Inflammatory macrophage treated with lipopolysaccharide for 4 hours (primary cell): ENCODE data around the gene SMIM35.
"Not testable (repeated sequence)": the region's sequence is repeated elsewhere in the genome, so short reads cannot be mapped to it uniquely, and the experiment has no call there.

ENCODE experiments used
- DNase-seq: peaks from one replicate; pipeline ENCODE4 v3.0.0-alpha.2; 2020

The SMIM35 gene

DNA sequence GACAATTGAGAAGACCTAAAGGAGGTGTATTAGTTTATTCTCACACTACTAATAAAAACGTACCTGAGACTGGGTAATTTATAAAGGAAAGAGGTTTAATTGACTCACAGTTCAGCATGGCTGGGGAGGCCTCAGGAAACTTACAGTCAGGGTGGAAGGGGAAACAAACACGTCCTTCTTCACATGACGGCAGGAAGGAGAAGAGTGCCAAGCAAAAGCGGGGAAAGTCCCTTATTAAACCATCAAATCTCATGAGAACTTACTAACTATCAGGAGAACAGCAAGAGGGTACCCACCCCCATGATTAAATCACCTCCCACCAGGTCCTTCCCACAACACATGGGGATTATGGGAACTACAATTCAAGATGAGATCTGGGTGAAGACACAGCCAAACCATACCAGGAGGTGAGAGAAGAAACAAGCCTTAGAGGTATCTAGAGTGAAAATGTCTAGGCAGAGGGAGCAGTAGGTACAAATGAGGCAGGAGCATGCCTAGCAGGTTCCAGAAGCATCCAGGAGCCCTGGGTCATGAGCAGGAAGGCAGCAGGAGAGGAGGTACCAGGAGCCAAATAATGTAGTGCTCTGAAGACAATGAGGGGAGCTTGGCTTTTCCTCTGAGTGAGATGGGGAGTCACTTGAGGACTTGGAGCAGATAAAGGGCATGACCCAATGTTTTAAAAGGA lies 69.0 kb downstream of the SMIM35 start:
- no peak for DNase-seq

DNA sequence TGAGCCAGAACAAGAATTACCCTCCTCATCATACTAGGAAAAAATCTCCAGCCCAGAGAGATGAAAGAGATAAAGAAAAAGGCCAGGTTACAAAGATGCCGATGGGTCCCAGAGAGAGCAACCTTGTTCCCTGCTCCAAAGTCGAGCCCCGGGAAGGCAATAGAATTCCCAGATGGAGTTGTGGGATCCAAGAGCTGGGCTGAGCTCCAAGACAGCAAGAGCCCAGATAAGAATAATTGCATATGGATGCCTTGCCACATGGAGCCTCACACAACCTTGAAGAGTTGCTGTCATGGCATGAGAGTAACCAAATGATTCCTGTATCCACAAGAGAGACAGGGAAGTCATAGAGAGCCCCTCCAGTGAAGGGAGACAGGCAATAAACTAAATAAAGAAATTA lies 69.7 kb downstream of the SMIM35 start:
- no peak for DNase-seq

DNA sequence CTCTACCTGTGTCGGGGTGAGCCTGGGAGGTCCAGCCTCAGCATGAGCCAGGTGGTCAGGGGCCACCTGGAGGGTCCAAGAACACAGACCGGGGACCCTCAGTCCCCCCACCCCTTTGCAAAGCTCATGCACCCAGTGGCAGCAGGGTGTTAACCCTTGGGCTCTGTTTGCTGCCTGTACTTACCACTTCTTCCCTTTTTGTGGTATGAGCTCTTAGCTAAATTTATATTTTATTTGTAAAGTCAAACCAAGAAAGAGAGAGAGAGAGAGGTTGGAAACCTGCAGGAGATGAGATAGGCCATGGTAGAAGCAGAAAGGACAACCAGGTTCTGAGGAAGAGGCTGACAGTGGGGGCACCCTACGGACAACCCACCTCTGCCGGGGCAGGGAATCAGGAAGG lies 70.7 kb downstream of the SMIM35 start:
- DNase-seq, result no peak

DNA sequence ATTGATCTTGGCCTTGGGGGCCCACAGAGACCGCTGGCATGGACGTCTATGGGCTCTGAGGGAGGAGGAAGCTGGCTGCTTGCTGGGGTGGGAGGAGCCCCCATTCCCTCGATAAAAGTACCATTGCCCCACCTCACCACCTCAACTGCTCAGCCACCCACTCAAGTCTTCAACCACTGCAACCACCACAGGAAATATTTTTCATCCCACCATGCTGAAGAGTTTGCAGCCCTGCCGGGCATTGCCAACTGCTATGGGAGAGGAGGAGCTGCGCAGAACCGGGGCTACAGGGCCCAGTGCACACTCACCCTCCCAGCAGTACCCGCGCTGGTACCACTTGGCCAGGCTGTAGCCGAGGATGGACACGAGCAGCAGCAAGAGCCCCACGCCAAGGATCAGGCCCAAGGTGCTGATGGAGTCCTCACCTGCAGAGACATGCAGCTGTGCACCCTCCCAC lies 71.3 kb downstream of the SMIM35 start:
- no peak for DNase-seq

DNA sequence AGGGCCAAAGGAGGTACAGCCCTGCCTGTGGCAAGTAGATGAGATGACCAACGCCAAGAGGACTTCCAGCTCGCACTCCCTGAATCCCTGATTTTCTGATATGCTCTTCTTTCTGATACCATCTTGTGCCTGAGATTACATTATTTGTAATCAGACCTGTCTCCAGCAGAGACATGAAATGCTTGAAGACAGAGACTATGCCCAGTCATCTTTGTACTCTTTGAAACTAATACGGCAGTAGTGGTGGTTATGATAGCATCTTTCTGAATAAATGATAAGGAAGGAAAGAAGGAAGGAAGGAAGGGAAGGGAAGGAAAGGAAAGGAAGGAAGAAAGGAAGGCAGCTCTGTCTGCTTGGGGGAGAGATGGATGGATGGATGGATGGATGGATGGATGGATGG lies 72.7 kb downstream of the SMIM35 start:
- no peak for DNase-seq

DNA sequence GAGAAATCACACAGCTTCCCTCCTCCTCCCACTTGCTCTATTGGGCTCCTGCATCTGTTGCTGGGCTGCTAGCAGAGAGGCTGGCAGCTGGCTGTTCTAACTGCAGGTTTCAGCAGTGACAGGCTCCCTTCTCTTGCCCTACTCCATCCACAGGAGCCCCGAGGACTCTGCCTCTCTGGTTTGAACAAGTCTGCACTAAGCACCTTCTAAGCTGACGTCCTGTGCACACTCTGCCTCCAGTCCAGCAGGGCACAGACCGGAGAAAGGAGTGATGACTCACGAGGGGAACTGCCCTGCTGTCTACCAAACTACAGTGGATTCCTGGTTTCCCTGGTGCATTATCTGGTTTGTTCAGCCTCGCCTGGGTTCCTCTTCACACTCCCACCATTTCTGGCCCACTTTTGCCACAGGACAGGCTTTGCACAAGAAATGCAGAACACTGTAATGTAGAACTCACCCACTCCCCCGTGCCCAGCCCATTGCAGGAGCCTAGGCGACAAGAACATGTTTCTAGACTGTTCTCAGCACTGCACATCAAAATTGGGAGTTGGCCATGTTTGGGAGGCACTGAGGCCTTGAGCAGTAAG lies 74.6 kb downstream of the SMIM35 start:
- peak; percentile 93 for DNase-seq

DNA sequence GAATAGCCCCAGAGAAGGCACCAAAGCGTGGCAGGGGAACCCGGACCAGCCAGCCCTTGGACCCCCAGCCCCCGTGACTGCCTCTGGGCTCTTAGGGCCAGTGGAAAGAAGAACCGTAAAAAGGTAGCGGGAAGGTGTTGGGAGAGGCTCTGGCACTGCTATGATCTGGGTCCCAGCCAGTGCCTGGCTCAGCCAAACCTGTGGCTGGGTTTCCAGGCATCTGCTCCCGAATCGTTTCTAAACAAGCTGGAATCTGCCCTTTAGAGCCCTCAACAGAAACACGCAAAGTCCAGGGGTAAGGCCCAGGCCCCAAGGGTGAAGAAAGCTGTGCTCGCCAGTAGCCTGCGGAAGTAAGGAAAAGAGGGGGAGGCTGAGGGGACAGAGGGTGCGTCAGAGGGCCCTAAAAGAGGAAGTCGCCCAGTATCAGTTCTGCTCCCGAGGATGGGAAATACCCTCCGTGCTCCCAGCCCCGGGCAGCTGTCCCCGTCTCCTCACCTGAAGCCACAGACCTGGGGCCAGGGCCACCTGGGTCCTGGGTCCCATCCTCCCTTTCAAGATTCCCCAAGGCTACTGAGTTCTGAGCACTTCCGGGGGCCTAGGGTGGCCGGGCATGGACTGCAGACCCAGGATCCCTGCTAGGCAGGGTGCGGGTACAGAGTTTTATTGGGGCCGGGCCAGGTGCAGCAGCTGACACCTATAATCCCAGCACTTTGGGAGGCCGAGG lies 75.9 kb downstream of the SMIM35 start:
- peak; percentile 98 for DNase-seq

DNA sequence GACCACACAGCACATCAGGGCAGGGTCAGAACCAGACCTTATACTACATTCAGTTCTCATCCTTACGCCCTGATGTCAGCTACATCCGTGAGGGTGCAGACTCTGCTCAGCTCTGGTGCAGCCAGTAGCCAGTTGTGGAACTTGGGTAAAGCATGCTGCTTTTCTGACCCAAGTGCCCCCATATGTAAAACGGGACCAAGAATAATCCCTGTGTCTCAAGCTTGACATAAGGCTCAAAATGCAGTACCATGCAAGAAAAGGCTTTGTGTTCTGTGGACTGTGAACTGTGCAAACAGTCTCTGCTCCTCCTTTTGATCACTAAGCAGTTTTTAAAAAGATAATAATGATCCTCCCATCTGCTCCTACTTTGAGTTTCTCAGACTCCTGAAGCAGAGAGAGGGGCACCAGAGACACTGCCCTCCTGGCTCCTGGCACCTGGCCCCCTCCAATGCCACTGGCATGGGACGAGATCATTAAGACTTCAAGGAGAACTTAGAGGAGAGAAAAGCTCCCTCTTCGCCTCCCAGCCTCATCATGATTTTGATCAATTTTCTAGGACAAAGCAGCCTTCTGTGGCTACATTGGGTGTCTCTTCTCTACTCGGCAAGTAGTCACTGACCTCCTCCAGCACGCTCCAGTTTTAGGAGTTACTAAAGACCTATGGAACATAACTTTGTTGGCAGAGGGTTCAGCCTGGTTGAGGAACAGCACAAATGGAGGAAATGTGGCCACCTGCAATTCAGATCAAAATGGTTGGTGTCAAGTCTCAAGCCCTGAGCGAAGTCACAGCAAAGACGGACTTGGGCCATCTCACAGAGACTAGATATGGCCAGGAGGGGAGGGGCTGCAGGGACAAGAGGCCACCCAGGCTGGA lies 76.7 kb downstream of the SMIM35 start:
- no peak for DNase-seq

DNA sequence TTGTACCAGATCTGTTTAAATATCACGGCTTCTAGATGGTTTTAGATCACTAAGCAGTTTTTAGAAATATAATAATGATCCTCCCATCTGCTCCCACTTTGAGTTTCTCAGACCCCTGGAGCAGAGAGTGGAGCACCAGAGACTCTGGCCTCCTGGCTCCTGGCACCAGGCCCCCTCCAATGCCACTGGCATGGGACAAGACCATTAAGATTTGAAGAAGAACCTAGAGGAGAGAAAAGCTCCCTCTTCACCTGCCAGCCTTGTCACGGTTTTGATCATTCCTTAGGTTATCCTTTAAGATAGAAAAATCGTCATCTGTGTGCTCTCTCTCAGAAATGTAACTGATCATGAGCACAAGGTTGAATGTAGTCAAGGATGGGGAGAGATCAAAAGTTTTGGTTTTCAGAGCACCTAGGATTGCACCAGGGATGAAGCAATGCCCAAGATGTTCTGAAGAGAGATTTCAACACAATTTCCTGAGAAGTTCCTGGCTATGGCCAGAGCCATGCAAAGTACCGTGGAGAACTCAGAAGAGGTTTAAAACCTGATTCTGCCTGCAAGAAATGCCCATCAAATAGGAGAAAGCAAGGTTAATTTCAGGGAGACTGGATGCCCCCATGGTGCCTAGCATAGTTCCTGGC lies 78.4 kb downstream of the SMIM35 start:
- DNase-seq, result peak; percentile 60

DNA sequence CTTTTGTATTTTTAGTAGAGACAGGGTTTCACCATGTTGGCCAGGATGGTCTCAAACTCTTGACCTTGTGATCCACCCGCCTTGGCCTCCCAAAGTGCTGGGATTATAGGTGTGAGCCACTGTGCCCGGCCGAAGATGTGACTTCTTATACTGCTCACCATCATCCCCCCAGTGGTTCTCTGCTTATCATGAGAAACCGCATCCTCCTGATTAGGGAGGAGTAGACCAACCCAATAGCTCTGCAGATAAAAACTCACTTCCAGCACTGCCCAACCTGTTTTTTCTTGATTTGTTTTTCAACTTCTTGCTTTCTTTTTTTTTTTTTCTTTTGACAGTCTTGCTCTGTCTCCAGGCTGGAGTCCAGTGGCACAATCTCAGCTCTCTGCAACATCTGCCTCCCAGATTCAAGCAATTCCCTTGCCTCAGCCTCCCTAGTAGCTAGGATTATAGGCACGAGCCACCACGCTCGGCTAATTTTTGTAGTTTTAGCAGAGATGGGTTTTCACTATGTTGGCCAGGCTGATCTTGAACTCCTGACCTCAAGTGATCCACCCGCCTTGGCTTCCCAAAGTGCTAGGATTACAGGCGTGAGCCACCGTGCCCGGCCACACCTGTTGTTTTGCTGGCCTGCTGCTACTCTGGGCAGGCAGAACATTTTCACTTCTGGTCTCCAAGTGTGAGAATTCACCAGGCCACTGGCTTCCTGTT lies 79.0 kb downstream of the SMIM35 start:
- DNase-seq, result not testable (repeated sequence)

DNA sequence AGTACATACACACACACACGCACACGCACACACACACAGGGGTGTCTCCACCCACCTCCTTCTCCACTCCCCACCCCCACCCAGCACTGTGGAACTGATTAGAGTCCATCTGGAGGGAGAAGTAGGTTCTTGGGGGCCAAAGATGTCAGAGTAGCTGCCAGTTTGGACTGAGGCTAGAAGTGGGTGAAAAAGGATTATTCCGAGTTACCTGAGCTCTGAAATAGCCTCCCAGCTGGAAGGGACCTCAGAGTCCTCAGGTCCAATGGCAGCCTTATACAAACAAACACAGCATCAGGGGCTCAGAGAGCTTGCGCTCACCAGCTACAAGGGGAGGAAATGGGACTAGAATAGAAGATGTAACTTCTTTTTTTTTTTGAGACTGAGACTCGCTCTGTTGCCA lies 79.7 kb downstream of the SMIM35 start:
- DNase-seq, result no peak

DNA sequence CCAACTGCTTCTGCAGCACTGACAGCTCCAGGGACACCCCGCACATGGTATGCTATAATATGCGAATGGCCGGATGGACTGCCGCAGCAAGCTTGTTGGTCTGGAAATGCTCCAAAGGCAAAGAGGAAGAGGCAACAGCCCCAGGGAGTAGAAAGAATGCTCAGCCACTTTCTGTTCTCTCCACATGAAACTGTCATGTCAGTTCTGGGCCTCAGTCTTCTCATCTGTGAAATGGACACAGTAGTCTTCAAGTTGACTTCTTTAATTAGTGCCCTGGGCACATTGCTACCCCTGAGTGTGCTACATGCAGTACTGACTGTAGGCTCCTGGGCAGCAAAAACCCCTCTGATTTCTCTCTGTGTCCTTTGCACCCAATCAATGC lies 80.6 kb downstream of the SMIM35 start:
- DNase-seq, result no peak

DNA sequence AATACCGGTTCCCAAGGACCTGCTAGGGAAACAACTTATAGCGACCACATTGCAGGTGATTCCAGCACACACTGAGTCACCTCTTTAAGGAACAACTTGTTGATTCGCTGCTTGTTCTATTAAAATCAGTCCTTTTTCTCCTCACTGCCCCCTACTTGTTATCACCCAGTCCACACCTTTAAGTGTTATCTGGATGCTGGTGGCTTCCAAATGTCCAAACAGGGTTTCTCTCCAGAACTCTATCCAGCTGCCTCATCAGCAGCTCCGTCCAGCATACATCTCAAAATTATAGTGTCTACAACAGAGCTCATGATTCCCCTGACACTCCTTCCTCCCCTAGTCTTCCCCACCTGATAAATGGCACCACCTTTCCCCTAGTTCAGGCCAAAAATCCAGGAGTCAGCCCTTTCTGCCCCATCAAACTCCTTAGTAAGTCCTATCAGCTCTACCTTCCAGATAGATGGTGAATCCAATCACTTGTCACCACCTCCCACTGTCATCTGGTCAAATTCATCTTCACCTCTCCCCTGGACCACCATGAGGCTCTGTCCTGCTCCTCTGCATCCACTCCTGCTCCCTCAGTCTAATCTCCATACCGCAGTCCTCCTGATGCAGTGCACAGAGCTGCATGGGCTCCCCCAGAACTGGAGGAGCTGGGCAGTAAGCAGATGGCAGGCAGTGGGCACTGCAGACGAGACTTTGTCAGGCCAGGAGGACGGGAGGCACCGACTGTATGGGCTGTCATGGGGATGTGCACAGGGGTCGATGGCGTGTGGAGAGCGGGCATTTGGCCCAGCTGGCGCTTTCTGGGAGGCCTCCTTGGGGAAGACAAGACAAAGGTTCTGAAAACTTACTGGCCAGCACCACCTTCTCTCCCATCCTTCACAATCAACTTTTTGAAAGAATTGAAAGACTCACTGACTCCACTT lies 81.3 kb downstream of the SMIM35 start:
- DNase-seq, result no peak

DNA sequence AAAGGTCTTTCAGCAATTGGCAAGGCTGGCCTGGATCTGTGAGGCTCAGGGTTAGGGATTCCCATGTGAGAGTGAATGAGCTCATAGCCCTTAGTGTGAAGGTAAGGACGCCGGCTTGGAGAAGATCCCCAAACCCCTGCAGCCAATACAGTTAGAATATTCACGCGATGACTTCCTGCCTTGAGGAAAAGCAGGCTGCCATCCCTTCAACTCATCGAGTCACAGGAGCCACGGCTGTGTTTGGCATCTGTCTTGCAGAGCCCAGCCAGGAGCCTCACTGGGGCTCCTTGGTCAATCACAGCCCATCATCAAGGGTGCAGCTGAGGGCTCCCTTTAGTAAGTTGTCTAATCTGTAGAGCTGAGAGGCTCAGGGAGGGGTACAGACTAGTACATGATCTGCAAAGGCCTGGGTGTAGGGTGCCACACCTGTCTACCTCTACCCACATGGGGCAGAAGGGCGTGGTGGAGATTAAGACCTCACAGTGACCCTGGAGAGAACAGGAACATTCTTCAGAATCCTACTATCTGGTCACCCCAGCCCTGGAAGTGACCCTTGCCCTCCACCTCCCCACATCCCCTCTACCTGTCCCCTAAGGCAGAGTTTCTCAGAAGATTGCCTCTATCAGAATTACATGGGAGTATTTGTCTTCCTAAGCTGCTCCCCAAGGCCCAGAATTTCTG lies 82.1 kb downstream of the SMIM35 start:
- no peak for DNase-seq

DNA sequence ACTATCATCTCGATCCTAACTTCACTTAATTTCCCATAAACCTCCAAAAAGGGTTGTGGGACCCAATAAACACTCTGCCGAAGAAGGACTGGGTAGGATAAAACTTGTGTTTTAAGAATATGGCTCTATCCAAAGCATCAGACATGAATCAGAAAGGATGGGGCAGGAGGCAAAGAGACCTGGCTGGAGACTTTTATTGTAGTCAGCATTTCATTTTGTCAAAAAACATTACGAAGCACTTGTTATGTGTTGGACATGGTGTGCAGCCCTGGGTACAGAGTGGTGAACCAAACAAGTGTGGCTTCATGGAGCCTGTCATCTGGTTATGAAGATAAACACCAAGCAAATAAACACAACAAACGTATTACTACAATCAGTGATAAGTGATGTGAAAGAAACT lies 83.3 kb downstream of the SMIM35 start:
- no peak for DNase-seq

DNA sequence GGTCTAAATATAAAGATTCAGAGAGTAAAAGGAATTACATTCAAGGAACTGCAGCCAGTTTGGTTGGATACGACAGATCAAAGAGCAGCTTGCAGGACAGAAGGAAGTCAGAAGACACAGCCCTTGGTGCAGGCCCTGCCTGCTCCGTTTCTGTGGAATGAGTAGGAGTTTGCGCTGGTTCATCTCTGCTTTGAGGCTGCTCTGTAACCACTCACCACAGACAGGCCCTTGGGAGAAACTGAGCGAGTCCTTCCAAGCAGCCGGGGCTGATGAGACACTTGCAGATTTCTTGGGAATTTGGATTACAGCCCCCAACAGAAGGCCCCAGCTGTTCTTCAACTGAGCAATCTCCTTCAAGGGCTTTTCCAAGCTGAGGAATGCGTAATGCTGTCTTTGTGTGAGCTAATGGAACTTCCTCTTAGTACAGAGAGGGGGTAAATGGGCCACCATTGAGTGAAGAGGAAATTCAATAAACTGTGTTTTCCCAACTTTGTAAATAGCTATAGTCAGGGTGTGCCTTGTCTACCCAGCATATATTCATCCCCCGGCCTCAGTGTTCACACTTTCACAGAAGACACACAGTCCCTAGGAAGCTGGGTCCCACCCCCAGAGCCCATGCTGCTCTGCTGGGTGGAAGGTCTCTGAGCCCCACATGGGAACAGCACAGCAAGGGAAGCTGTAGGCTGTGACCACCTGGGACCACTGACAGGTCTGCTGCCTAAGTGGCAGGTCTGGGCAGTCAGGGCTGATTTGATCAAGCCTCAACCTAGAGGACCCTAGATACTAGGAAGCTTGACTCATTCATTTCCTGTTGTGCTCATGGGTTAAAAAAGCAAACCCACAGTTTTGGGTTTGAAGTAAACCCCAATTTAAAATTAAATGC lies 84.0 kb downstream of the SMIM35 start:
- DNase-seq, result peak; percentile 98

DNA sequence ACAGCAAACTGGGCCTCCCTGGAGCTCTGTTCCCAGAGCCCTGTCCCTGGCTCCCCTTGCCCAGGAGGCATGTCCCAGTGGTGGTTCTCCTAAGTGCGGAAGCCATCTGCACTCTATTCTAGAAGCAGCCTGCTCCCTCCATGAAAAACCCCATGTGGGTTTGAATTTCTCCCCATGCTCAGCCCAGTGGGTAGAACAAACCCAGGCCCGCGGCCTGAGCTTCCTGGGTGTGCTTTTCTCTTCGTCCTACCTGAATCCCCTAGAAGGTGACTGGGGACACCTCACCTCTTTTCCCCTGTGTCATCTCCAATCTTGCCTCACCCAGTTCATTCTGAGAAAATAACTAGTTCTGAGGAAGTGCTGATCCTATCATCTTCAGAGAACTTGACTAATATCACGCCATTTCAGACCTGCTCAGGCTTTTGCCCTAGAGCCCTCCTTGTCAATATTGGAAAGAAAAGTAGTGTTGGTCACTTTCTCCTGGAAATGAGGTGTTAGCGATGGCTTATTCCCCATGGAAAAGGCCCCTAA lies 84.7 kb downstream of the SMIM35 start:
- DNase-seq, result peak; percentile 64

DNA sequence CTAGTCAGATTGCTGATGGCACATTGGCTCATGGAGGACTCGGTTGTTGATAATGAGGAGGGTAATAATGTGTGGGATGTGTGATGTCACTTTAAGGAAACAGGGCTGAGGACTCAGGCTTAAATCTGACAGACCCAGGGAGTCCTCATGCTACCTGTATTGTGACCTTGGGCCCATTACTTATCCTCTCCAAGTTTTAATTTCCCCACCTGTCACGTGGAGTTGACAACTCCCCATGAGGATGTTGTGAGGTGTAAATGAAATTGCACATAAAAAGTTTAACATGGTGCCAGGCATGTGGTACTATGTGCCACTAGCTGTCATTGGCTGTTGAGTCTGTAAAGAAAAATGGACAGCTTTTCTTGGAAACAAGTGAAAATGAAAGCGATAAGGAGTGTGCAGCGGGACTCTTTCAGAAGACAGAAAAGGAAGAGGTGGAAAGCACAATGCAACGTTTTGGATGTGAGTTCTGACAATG lies 85.2 kb downstream of the SMIM35 start:
- peak; percentile 81 for DNase-seq

DNA sequence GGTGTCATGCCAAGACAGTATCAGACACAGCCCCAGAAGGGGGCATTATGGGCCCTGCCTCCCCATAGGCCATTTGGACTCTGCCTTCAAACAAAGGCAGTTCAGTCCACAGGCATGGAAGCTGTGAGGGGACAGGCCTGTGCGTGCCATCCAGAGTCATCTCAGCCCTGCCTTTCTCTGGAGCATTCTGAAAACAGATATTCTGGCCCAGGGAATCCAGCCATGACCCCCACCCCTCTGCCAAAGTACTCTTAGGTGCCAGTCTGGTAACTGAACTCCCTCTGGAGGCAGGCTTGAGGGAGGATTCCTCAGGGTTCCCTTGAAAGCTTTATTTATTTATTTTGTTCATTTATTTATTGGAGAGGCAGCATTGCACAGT lies 85.9 kb downstream of the SMIM35 start:
- DNase-seq, result no peak
